Activated T-cell treated with anti-CD3 and anti-CD28 coated beads for 24 hours (primary cell): ENCODE data around the gene CADM1.

Experiments
- DNase-seq: peaks from one replicate; pipeline ENCODE4 v3.0.0-alpha.2; 2020; ENCODE audit warnings: low read depth

CADM1 gene

DNA sequence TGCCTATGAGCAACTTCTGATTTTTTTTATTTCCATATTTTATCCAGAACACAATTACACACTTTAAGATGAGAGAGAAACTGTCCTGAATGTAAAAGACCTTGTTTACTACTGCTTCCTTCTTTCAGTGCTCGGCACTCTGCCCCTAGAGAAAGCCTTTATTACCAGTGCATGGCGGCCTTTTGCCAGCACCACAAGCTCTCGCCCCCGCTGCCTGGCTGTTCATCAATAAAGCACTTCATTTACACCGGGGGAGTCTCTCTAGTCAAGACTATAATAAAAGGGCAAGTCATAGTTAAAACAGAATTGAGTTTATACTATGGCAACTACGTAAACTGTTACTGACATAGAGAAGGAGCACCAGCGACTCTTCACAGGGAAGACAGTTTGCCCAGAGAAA lies 259.5 kb downstream of the CADM1 start:
- DNase-seq: no peak

DNA sequence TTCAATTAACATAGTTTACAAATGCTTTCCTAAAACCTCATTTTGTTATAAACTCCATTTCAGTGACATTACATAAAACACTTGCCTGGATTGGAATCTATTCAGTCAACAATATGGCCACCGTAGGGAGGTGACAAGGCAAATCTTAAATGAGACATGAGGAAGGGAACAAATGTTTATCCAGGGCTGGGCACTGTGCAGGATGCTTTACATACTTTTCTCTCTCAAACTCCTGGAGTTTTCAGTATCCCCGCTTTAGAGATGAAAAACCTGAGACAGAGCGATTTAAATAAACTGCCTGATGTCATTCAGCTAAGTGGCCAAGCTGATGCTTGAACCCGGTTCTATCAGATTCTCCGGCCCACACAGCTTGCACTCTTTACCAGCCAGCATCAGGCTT lies 259.9 kb downstream of the CADM1 start:
- no peak for DNase-seq

DNA sequence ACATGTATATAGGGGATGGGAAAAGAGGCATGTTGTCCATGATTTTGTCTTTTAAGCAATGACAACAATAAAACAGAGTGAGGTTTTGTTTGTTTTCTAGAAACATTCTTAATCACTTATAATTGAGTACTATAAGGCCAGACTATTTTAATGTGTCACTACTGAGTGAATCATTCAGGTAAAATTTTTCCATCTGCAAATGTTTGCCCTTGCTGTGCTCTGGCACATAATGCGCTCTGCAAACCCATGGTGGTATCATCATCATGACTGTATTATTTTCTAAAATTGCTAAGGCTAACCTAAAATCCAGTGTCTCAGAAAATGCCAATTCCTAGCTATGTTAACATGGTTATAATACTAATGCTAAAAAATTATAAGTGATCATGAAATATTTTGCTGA lies 261.2 kb downstream of the CADM1 start:
- DNase-seq: no peak

DNA sequence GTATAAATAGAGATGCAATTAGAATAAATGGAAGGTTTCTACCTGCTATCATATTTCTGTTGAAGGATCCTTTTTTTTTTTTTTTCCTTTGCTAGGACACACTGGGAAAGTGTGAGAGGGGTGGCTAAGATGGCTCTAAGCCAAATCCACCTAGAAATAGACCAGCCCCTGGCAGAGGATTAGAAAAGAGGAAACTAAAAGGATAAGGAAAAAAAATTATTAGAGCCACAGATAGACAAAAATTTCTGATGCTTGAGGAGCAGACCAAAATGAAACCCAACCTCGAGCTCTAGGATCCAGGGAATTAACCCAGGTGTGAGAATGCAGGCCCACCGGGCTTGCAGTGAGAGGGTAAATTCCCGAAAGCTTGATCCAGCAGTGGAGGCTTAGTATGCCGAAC lies 262.3 kb downstream of the CADM1 start:
- no peak for DNase-seq

DNA sequence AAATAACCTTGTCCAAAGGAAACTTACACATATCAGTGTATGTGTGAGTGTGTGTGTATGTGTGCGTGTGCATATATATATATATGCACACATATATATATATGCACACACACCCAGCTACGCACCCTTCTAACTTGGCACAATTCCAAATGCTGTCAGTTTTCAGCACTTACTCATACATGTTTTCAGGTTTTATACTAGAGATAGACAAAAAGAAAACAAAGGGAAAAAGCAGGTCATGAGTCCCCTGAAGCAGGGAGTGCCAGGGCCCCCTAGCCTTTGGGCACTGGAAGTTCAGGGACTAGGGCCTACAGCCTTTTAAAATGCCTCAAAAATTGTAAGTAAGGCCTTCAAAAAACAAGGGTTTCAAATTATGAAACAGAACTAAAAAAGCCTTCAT lies 265.4 kb downstream of the CADM1 start:
- no peak for DNase-seq

DNA sequence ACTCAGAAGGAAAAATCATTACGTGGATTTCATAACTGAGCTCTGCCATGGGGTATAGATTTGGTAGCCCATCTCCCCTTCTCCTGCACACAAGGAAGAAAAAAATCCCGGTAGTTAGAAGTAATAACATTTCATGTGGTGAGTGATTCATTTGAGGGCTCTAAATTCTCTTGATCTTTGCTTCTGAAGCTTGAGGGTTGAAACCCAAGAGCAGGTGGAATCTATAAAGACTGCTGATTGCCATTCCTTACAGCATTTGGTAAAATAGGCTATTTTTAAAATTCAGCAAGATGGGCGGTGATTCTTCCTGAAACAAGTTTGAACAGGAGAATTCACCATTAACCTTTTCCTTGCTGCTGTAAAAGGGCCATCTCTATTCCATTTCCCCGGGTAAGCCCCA lies 266.1 kb downstream of the CADM1 start:
- DNase-seq: no peak

DNA sequence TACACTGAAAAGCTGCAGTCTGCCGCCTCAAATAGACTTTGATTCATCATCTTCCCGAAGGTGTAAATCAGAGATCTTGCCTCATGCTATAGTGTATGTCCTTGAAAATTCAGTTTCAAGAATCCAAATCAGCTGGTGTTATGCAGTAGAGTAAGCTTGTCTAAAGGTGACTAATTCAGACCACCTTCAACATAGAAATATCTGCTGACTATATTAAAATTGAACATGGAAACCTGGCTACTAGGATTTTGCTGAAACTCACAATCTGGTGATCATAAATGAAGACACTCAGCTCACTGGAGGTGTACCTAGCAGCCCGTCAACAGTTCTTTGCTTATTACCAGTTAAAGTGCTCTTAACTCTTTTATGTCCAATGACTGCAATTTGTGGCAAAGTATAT lies 266.6 kb downstream of the CADM1 start:
- DNase-seq: no peak

DNA sequence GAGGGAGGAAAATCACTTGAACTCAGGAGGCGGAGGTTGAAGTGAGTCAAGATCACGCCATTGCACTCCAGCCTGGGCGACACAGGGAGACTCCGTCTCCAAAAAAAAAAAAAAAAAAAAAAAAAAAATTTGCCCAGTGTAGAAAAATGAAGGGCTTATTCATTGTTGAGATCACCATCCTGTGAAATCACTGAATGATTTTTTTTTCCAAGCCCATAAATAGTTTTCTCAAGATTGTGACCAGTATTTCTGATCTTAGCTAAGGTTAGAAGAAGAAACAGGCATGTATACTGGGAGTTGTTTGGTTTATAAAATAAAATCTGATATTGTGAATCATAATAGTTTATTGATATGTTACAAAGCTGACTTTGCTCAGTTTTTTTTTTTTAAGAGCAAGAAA lies 269.4 kb downstream of the CADM1 start:
- DNase-seq: no peak

DNA sequence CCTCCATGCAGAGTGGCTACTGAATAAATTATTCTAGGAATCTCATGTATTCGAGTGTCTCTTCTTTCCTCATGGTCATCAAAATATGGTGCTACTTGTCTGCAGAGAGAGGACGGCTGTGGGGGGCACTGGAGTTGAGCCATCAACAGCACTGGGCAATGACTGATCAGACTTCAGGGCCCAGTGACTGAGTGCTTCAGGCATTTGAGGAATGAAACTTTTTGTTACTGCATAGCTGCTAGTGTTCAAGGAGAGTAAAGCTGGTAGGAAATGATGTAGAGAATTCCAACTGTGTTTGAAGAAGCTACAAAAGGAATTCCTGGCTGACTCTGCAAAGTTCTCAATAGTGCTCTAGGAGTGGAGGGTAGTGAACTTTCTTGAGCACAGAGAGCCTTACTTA lies 277.7 kb downstream of the CADM1 start:
- DNase-seq: no peak

DNA sequence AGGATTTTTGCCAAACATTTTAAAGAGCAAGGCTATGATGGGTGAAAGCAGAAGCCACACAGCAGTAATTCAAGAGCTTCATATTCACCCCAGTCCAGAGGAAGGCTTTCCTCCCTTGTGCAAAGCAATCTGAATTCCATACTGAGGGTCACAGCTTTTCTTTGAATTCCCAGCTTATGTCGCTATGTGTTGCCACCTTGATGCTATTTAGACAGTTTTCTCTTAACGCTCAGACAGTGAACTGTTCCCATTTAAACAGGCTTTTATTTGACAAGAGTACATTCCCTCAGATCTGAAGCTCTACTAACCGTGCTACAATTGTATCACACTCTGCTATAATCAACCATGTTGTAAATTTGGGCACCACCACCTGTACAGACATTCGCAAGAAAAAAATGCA lies 279.7 kb downstream of the CADM1 start:
- DNase-seq: no peak

DNA sequence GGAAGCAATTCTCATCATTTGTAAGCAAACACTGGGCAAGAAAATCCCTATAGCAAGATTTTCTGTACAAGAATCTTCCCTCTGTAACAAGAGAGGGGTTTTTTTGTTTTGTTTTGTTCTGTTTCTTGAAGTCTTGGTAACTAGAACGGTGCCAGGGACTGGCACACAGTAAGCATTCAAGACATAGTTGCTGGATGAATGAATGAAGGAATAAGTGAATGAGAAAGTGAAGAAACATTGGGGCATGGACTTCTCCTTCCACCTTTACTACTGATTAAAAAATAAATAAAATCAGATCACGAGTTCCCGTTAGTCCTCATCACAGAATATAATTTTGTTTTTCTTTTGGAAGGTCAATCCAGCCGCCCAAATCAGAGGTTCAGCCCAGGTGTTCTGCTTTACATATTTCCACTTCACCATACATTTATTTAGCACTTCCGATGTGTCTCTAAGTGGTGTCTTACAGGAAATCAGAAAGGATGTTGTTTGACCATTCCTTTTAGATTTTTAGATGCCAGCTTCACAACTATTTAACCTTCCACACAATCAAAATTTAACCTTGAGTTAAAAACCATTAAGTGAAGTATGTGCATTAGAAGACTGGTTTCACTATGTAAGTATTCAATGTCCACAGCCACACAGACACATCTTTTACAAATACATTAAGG lies 281.2 kb downstream of the CADM1 start:
- DNase-seq: no peak

DNA sequence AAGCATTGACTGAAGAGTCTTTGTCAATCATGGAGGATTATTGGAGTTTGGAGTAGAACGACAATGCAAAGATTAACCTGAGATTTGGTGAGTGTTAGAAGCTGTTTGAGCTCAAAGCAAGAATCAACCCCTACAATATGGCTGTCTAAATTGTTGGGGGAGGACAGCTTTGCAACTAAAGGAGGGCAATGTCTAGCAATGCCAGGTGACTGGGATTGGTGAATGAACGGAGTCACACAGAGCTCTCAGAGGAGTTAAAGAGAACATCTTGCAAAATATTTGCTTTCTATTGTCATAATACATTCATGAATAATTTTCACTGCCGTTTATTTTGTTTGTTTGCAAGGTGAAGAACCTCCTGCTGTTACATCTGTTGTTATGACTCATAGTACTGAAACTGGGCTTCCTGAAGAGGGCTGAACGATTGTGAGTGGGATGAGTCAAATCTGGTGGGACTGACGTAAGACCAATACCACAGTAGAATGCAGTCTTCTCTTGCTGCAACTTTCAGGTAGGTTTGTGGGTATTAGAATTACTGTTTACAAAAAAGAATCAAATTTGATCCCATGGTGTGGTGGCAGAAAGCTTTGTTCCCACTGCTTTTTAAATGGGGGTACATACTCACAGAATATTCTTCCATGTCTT lies 281.9 kb downstream of the CADM1 start:
- no peak for DNase-seq

DNA sequence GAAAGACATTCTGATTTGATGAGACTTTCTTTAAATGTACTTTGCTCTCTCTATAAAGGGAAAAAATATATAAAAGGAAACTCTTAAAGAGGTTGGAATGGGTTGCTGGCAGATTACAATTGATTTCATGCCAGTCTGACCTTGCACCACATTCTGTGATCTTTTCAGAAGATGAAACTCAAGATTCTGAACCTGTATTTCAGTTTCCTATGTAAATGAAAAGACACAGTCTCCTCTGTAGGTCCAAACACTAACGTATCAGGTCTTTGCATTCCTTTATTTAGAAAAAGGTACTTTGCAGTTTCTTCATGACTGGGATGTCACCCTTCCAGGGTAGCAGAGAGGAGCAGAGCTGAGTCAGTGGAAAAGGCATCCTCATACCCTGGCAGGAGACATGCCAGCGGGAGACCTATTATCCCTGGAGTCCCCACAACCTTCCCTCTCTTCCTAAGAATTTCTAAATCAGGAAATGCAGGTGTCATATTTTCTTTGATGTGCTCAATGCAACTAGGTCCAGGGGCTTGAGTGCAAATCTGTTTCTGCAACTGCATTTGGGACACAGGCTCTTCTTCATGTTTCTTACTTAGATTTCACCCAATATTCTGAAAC lies 282.6 kb downstream of the CADM1 start:
- DNase-seq: no peak

DNA sequence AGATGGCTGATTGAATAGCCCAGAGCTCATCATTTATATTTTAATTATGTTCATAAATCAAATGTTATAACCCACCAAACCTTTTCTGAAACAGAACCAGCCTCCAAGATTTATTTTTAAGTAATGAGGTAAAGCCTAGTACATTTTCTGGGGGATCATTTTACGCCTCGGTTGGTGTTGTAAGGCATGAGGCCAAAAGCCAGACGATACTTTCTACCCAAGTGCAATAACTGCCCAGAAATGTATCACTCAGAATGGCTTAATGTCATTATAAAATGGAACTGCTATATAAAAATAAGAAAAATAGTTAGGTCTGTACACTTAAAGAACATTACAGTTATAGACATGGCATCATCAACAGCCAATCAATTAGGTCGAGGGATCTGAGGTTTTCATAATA lies 283.3 kb downstream of the CADM1 start:
- no peak for DNase-seq

DNA sequence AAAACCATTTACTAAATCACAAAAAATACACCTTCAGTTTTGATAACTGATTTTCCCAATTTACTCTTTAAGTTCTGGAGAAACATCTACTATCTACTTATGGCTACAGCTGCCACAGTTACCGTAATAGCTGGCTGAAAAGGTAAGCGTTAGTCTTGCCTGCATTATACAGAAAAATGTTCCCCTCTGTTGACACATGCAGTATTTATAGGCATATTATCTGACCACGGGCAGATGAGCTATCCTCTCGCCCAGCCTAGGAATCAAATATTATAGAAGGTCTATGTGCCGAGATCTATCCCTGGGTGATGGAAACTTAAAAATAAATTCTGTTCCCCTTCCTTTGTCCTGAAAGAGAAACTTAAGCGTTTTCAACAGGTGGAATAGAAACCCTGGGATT lies 283.8 kb downstream of the CADM1 start:
- no peak for DNase-seq

DNA sequence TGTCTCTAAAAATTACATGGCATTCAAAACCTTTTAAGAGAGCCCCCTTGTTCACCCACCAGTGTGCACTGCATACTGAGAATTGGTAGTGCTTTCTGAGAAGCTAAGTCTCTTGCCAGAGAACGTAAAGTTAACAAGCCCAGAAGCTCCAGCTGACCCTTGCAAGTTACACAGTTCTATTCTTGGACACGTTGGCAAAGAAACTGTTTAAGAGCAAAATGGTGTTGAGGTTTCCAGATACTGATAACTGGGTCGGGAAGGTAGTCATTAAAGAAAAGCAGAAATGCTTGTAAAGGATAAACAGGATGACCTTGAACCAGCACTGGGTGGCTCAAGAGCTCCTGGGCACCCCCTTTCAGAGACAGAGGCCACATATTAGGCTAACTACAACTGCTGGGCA lies 284.8 kb downstream of the CADM1 start:
- DNase-seq: no peak

DNA sequence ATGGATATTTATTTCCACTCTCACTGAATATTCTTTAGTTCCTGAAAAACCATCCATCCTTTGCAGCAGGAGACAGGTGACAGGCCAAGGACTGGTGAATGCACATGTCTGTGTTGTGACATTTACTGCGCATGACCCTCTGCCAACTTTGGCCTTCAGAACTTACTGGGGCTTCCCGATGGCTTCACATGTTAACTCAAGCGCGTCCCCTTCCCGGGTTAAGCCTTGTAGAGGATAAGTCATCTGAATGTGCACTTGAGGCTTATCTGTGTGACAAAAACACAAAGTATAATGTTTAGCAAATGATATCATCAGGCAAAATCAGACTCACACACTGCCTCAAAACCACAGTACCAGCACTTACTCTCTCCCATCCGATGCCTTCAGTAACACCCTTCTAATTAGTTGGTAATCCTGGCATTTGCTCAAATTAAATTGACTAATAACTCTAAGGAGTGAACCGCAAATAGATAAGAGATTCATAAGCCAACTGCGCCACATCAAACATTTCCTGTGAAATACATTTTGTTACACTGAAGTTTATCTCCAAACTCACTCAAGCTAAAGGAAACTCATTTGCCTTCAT lies 286.4 kb downstream of the CADM1 start:
- DNase-seq: no peak

DNA sequence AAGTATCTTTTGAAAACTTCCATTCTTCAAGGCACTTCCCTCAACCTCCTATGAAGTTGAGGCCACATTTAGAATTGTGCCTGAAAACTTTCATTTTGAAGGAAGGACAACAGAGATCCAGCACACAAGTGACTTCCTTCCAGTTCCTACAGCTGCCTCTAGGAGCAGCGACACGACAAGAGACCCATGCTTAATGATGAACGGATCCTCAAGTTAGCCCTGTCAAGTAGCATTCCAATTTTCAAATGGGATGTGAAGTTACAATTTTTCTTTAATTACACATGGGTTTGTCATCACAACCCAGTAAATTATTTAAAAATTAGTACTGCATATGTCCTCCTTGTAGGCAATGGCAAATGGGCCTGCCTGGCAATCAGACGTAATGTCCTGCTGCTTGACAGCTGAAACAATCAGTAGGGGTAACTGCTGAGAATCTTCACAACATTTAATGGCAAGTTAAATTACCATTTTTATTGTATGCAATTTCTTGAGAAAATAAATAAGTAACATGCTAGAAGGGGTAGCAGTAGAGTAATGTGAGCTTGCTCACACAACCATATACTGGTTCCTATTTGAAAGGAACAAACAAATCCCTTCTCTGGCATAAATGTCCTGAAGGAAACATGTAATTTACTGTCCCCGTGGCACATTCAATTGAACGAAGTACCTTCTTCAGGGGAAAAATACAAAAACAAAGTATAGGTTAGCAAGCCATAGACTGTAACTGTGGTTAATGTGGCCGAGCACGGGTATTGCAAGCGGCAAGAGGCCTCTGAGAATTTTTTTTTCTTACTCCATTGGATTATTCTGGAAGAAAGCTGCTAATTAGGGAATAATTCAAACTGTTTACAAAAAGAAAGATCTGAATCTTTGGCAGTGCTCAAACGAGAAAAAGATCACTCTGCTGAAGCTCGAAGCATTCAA lies 288.3 kb downstream of the CADM1 start:
- DNase-seq: no peak

DNA sequence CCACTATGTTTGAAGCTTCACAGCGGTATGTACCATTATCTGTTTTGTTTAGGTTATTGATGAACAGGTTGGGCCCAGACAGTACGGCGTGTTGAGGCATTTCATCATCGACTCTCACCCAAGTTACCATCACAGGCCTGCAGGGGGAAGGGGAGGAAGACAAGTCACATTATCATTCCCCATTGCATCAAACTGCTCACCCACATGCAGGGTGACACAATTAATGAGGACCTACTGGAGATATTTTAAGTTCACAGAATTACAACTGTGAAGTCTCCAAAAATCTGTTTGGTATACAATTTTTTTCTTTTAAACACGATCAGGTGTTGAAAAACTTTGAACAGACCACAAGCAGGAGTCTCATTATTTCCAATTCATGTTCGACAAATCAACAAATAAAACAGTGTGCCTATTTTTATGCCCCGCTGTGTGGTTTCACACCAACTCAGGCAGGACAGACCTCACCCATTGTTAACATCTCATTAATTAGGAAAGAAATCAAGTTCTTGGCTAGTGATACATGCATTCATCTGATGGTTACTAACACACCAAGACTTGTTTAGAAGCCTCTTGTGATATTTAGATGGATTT lies 289.5 kb downstream of the CADM1 start:
- no peak for DNase-seq

DNA sequence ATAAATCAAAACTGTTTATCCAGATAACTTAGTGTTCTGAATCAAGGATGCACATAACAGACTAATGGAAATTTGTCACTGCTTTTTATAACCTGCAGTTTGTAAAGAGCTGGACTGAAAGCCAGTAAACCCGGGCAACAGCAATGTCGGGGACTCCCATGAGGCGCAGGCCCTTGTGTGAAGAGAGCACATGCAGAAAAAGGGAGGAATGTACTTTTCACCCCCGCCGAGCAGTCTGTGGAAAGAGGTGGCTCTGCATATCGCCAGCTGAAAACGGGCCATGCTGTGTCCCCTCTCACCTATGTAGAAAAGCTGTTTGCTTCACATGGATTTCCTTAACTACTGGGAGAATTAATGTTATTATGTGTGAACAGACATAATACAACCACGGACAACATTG lies 291.2 kb downstream of the CADM1 start:
- DNase-seq: no peak

DNA sequence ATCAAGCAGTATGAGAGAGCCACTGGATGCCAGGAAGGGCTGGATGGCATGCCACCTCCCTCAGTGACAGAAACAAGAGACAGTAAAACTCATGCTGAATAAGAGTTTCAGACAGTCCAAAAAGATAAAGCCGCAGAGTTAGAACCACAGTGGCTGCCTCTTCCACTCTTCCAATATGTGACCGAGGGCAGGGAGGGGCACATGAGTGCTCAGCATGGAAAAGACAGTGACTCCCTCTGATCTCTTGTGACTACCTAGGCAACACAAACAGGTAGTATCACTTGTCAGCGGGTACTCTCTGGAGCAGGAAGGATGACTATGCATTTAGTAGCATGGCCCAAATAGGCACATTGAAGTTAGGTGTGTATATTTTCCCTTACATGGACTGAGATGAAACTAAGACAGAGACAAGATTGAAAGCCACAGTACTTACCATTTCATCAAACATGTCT lies 295.4 kb downstream of the CADM1 start:
- DNase-seq: no peak

DNA sequence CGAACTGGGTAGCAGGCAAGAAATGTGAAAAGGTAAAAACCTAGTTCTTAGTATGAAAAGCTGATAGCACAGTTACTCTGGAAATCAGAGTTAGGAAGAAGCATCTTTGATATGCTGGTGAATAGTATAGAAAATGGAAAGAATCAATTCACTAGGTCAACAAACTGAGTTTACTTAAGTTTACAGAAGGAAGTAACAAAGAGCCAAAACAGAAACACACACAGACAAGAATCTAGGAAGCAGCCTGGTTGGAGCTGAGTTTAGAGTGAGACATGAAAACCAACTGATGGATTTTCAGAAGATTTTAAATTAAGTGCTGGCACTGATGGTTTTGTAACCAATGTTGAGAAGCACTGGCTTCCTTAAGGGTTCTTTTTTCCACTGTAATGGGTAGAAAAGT lies 296.3 kb downstream of the CADM1 start:
- no peak for DNase-seq
